DND-41 (cell line): ENCODE results near the gene CHRNA9.

Experiments used
- ATAC-seq: fragments of 200-7000 bp; cut with Tn5 transposase; 3 replicates; pipeline ENCODE4 v1.9.1; 2021; ENCODE audit warnings: low read depth; ENCODE audit not compliant: insufficient read depth
- DNase-seq: peaks from one replicate; pipeline ENCODE4 v3.0.0-alpha.2; 2020
- H2AFZ ChIP-seq: 2 replicates; pipeline ENCODE4 v1.6.0; 2012; ENCODE audit warnings: low read depth, low read length
- H3K27ac ChIP-seq: 2 replicates; pipeline ENCODE4 v1.5.1; 2012; ENCODE audit warnings: low read length, inconsistent platforms
- H3K27me3 ChIP-seq: fragments of 200-600 bp; sonication (generic); 2 replicates; pipeline ENCODE4 v1.6.0; 2012; ENCODE audit warnings: low read length, mild to moderate bottlenecking, inconsistent platforms; ENCODE audit not compliant: insufficient read depth, poor library complexity
- H3K36me3 ChIP-seq: 2 replicates; pipeline ENCODE4 v1.5.1; 2012; ENCODE audit warnings: low read length, inconsistent platforms; ENCODE audit not compliant: insufficient read depth
- H3K4me1 ChIP-seq: 2 replicates; pipeline ENCODE4 v1.5.1; 2012; ENCODE audit warnings: mild to moderate bottlenecking, low read length; ENCODE audit not compliant: insufficient read depth
- H3K4me2 ChIP-seq: 2 replicates; pipeline ENCODE4 v1.6.0; 2012; ENCODE audit warnings: mild to moderate bottlenecking, moderate library complexity, low read length, inconsistent platforms; ENCODE audit not compliant: insufficient read depth
- H3K4me3 ChIP-seq, 2 experiments: fragments of 200-600 bp in 1 of 2; shearing (Covaris generic) in 1 of 2; 2 replicates each; pipeline ENCODE4 v1.5.1; 2012 to 2016; ENCODE audit warnings: inconsistent platforms in 2 of 2, low read length in 2 of 2, mild to moderate bottlenecking in 2 of 2, low read depth in 1 of 2, moderate library complexity in 1 of 2
- H3K79me2 ChIP-seq: 2 replicates; pipeline ENCODE4 v1.6.0; 2012; ENCODE audit warnings: low read length, inconsistent platforms; ENCODE audit not compliant: insufficient read depth
- H3K9ac ChIP-seq: 2 replicates; pipeline ENCODE4 v1.6.0; 2012; ENCODE audit warnings: low read depth, mild to moderate bottlenecking, inconsistent platforms, low read length, moderate library complexity
- H3K9me3 ChIP-seq: 2 replicates; pipeline ENCODE4 v1.5.1; 2012; ENCODE audit warnings: low read length, moderate library complexity, mild to moderate bottlenecking, inconsistent platforms; ENCODE audit not compliant: insufficient read depth, severe bottlenecking
- H4K20me1 ChIP-seq: 2 replicates; pipeline ENCODE4 v1.6.0; 2012; ENCODE audit warnings: low read length; ENCODE audit not compliant: insufficient read depth
- CTCF ChIP-seq: IDR thresholded peaks from 2 replicates; pipeline ENCODE4 v1.5.1; 2012; ENCODE audit warnings: borderline replicate concordance, low read length, moderate library complexity, mild to moderate bottlenecking; ENCODE audit not compliant: poor library complexity, severe bottlenecking; ENCODE audit errors: extremely low read depth
- EZH2 ChIP-seq: IDR thresholded peaks from 3 replicates; pipeline ENCODE4 v1.6.1; 2012; ENCODE audit warnings: borderline replicate concordance, low read depth, mild to moderate bottlenecking, moderate library complexity, low read length, inconsistent platforms; ENCODE audit not compliant: severe bottlenecking

CHRNA9 gene

DNA sequence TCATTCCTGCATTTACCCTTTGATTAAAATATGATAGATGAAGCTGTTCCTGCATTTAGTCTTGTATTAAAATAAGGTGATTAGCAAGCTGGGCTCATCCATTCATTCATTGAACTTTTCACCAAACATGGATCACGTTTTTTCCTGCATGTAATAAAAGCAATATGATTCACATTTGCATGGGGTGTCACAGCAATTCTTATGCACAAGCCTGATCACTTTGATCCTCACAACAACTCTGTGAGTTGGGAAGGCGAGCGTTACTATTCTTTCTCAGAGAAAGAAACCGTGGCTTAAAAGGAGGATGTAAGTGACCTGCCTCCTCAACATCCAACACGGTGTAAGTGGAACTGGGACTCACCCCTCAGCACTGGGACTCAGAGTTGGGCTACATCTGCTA, 20.0 kb downstream of the CHRNA9 start:
- H3K4me1 ChIP-seq: no peaks in the 10 kb centered on the region
- TF ChIP-seq EZH2: no peak
- TF ChIP-seq CTCF: no peak
- H3K79me2 ChIP-seq: no peaks in the 10 kb centered on the region
- H3K9me3 ChIP-seq: no peaks in the 10 kb centered on the region
- no peaks in the 10 kb centered on the region for H3K27me3 ChIP-seq
- no peak for DNase-seq
- ATAC-seq: no peak
- H4K20me1 ChIP-seq: no peaks in the 10 kb centered on the region
- H3K36me3 ChIP-seq: no peaks in the 10 kb centered on the region
- no peak overlapping the region for H3K27ac ChIP-seq
- H2AFZ ChIP-seq: no peak overlapping the region
- H3K9ac ChIP-seq: no peak overlapping the region
- H3K4me2 ChIP-seq: no peak overlapping the region
- H3K4me3 ChIP-seq: no peak overlapping the region

GRCh38 chr4:40357738-40358137, 22.6 kb downstream of the CHRNA9 start:
- H3K79me2 ChIP-seq: no peaks in the 10 kb centered on the region
- no peaks in the 10 kb centered on the region for H3K36me3 ChIP-seq
- H3K27me3 ChIP-seq: no peaks in the 10 kb centered on the region
- no peaks in the 10 kb centered on the region for H4K20me1 ChIP-seq
- no peaks in the 10 kb centered on the region for H3K9me3 ChIP-seq
- no peak for DNase-seq
- no peak overlapping the region for H3K4me2 ChIP-seq
- H3K4me3 ChIP-seq: no peak overlapping the region
- no peak for ATAC-seq
- H3K27ac ChIP-seq: no peak overlapping the region
- TF ChIP-seq EZH2 (no peak), CTCF (no peak)
- no peaks in the 10 kb centered on the region for H3K4me1 ChIP-seq
- no peak overlapping the region for H3K9ac ChIP-seq
- no peak overlapping the region for H2AFZ ChIP-seq

- no peaks in the 10 kb centered on the region for H3K27me3 ChIP-seq
- H3K9me3 ChIP-seq: no peaks in the 10 kb centered on the region
- no peak overlapping the region for H3K9ac ChIP-seq
- H3K4me3 ChIP-seq: no peak overlapping the region
- no peak for ATAC-seq
- H3K36me3 ChIP-seq: no peaks in the 10 kb centered on the region
- H3K4me1 ChIP-seq: no peaks in the 10 kb centered on the region
- no peak overlapping the region for H2AFZ ChIP-seq
- no peaks in the 10 kb centered on the region for H4K20me1 ChIP-seq
- no peak for DNase-seq
- H3K27ac ChIP-seq: no peak overlapping the region
- no peak overlapping the region for H3K4me2 ChIP-seq
- TF ChIP-seq EZH2: no peak
- no peak for TF ChIP-seq CTCF
- H3K79me2 ChIP-seq: no peaks in the 10 kb centered on the region
Observed at GRCh38 chr4:40361338-40361737, 26.2 kb downstream of the CHRNA9 start.

DNA sequence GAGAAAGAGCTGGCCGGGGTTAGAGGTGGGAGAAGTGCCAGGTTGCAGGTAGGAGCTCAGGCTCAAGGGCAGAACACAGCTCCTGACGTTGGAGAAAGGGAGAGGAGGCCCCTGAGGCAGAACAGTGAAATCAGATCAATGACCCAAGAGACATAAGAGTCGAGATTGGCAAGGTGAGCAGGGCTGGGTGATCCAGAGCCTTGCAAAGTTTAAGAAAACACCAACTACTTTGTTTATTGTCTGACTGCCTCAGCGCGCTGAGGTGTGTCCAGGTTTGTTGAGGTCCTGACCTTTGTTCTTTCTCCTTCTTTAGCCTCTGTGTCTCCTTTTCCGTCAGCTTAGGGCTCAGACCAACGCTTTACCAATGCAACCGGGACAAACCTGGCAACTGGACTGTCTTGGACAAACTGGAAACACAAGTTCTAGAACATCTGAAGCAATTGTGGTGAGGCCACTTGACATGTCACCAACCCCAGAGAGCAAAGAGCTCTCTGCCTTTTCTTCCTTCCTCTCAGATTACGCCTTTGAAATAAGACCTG, 28.3 kb downstream of the CHRNA9 start:
- H3K9ac ChIP-seq: no peak overlapping the region
- H3K27ac ChIP-seq: no peak overlapping the region
- H3K4me1 ChIP-seq: no peaks in the 10 kb centered on the region
- TF ChIP-seq CTCF: no peak
- no peak for TF ChIP-seq EZH2
- DNase-seq (no peak), ATAC-seq (no peak)
- no peak overlapping the region for H3K4me2 ChIP-seq
- no peaks in the 10 kb centered on the region for H4K20me1 ChIP-seq
- H3K36me3 ChIP-seq: no peaks in the 10 kb centered on the region
- no peaks in the 10 kb centered on the region for H3K79me2 ChIP-seq
- no peaks in the 10 kb centered on the region for H3K9me3 ChIP-seq
- no peaks in the 10 kb centered on the region for H3K27me3 ChIP-seq
- no peak overlapping the region for H2AFZ ChIP-seq
- no peak overlapping the region for H3K4me3 ChIP-seq
